GM12892 (cell line): ENCODE results near the gene COL26A1.

Experiments used
- POLR2A ChIP-seq: IDR thresholded peaks from 2 replicates; pipeline ENCODE4 v1.6.1; 2011; ENCODE audit warnings: low read depth, low read length, control low read depth
- POLR2AphosphoS5 ChIP-seq: IDR thresholded peaks from 2 replicates; pipeline ENCODE4 v1.6.1; 2011; ENCODE audit warnings: low read depth, low read length, control low read depth

DNA sequence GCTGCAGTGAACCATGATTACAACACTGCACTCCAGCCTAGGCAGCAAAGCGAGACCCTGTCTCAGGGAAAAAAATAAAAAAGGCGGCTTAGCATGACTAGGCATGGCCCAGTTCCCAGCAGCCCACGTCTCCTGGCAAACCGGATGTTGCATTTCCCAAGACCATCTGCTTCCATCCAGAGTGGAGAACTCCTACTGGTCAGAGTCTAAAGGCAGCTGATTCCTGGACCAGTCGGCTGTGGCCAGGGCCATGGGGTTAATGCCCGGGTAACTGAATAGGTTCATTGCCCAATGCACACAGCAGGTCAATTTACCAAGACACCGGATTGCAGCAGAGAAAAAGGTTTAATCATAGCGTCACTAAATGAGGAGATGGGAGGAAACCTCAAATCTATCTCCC is 133.3 kb downstream of the COL26A1 start:
- TF ChIP-seq POLR2AphosphoS5 (no peak), POLR2A (no peak)
